Keratinocyte (primary cell): ENCODE measurements around the gene TTYH2. TPM values are rescaled to one million over a fixed set of nuclear protein-coding genes. Genes with fewer than 3 reads are reported as not detected.

Source experiments
- DNase-seq: peaks from one replicate; pipeline ENCODE4 v3.0.0-alpha.2; 2011; ENCODE audit warnings: low read depth, missing footprints, low spot score
- FAIRE-seq: peaks from 2 replicates; lab custom pipeline; 2011; peaks lifted over from hg19 to GRCh38; lab: Jason Lieb, UNC
- H2AFZ ChIP-seq: 2 replicates; pipeline ENCODE4 v1.6.0; 2012; ENCODE audit warnings: low read length, control low read depth, inconsistent platforms; ENCODE audit not compliant: control insufficient read depth
- H3K27ac ChIP-seq: 2 replicates; pipeline ENCODE4 v1.5.1; 2011; ENCODE audit warnings: low read length; ENCODE audit not compliant: control insufficient read depth, insufficient read depth
- H3K27me3 ChIP-seq: 3 replicates; pipeline ENCODE4 v1.6.0; 2011; ENCODE audit warnings: low read length; ENCODE audit not compliant: control insufficient read depth, insufficient read depth; ENCODE audit errors: extremely low read depth
- H3K36me3 ChIP-seq, 2 experiments: 2 replicates in 1 of 2; 3 replicates in 1 of 2; pipeline ENCODE4 v1.5.1; 2011; ENCODE audit warnings: low read length in 2 of 2, mild to moderate bottlenecking in 1 of 2; ENCODE audit not compliant: control insufficient read depth in 2 of 2, insufficient read depth in 2 of 2; ENCODE audit errors: extremely low read depth in 1 of 2
- H3K4me1 ChIP-seq: 3 replicates; pipeline ENCODE4 v1.5.1; 2011; ENCODE audit warnings: low read length; ENCODE audit not compliant: control insufficient read depth, insufficient read depth; ENCODE audit errors: extremely low read depth
- H3K4me2 ChIP-seq: 3 replicates; pipeline ENCODE4 v1.6.0; 2011; ENCODE audit warnings: low read depth, low read length; ENCODE audit not compliant: control insufficient read depth, insufficient read depth; ENCODE audit errors: extremely low read depth
- H3K4me3 ChIP-seq, 3 experiments: fragments of 200-600 bp in 1 of 3; sonication (generic) in 1 of 3; 2 replicates in 2 of 3; 3 replicates in 1 of 3; pipeline ENCODE4 v1.5.1; 2011 to 2016; ENCODE audit warnings: low read length in 3 of 3, mild to moderate bottlenecking in 3 of 3, control low read depth in 2 of 3, inconsistent platforms in 1 of 3, low read depth in 1 of 3, mixed read lengths in 1 of 3, mixed run types in 1 of 3, moderate library complexity in 1 of 3; ENCODE audit not compliant: control insufficient read depth in 2 of 3, insufficient read depth in 2 of 3; ENCODE audit errors: extremely low read depth in 1 of 3
- H3K79me2 ChIP-seq: 2 replicates; pipeline ENCODE4 v1.6.0; 2012; ENCODE audit warnings: low read length; ENCODE audit not compliant: control insufficient read depth, insufficient read depth
- H3K9ac ChIP-seq: 3 replicates; pipeline ENCODE4 v1.6.0; 2011; ENCODE audit warnings: low read length; ENCODE audit not compliant: control insufficient read depth, insufficient read depth; ENCODE audit errors: extremely low read depth
- H3K9me1 ChIP-seq: 3 replicates; pipeline ENCODE4 v1.6.0; 2011; ENCODE audit warnings: low read length; ENCODE audit not compliant: control insufficient read depth, insufficient read depth; ENCODE audit errors: extremely low read depth
- H3K9me3 ChIP-seq: 2 replicates; pipeline ENCODE4 v1.5.1; 2012; ENCODE audit warnings: low read depth, low read length; ENCODE audit not compliant: control insufficient read depth
- H4K20me1 ChIP-seq: 3 replicates; pipeline ENCODE4 v1.6.0; 2011; ENCODE audit warnings: low read length; ENCODE audit not compliant: control insufficient read depth, insufficient read depth; ENCODE audit errors: extremely low read depth
- EZH2 ChIP-seq: IDR thresholded peaks from one replicate; pipeline ENCODE4 v1.6.1; 2012; ENCODE audit warnings: inconsistent platforms, mild to moderate bottlenecking, low read length, moderate library complexity
- dilution Hi-C: fragments of 300-500 bp; cut with MboI; formaldehyde crosslinking; loops from one replicate; pipeline ENCODE4 v1.7.0; 2020; ENCODE audit warnings: low sequenced_read_pairs; ENCODE audit not compliant: extremely low pct_ligation_motif_present
- polyA plus RNA-seq, 5 experiments: library from polyadenylated mRNA; depleted of rRNA in 3 of 5; stranded (reverse) in 3 of 5; stranded (forward) in 1 of 5; unstranded in 1 of 5; fragments of >200 nt; gene quantifications; 1 replicate in 1 of 5; 2 replicates in 3 of 5; 3 replicates in 1 of 5; pipeline versions ENCODE4 v1.2.1 to v1.2.3, GENCODE V29; 2011 to 2012; ENCODE audit warnings: missing spikeins in 2 of 5, low read depth in 1 of 5, low replicate concordance in 1 of 5
- TF ChIP-seq, protein P1 (sequence below), 3 experiments: IDR thresholded peaks in 1 of 3; conservative IDR thresholded peaks in 1 of 3; optimal IDR thresholded peaks in 1 of 3; 2 replicates in 2 of 3; 3 replicates in 1 of 3; pipeline versions ENCODE3 to v1.5.1; 2011; ENCODE audit warnings: low read length in 3 of 3, mild to moderate bottlenecking in 3 of 3, moderate library complexity in 2 of 3, control low read depth in 1 of 3, inconsistent platforms in 1 of 3; ENCODE audit not compliant: insufficient read depth in 2 of 3; ENCODE audit errors: extremely low read depth in 1 of 3

TTYH2 gene
- polyA plus RNA-seq, 1 donor (not counting 4 experiments of a cell fraction or from before 2014, with no cell fraction given) = 3.7 TPM

DNA sequence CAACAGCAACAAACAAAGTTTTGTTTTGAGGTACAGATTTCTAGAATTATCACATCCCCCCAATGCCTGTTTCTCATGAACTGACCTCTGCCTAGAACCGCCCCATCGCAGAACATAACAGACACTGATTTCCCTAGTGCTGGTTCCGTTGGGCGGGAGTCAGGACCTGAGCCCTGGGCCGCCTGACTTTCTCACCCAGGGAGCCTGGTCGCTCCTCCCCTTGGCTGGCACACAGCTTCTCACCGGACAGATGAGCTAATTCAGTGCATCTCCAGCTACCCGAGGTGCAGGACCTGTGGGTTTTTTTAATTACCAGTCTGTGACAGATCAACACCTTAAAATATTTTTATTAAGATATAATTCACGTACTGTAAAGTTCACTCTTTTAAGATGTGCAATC lies 30.0 kb upstream of the TTYH2 start:
- Histone ChIP-seq H3K27ac (no peak overlapping the region), H3K36me3 (no peaks in the 10 kb centered on the region), H3K4me3 (no peak overlapping the region), H3K9ac (no peak overlapping the region), H3K9me3 (no peaks in the 10 kb centered on the region), H2AFZ (no peak overlapping the region), H3K79me2 (no peaks in the 10 kb centered on the region), H3K4me1 (no peaks in the 10 kb centered on the region), H3K27me3 (peaks cover 4% of the 10 kb centered on the region), H3K4me2 (no peak overlapping the region), H4K20me1 (no peaks in the 10 kb centered on the region), H3K9me1 (no peaks in the 10 kb centered on the region)
- DNase-seq (no peak), FAIRE-seq (no peak)
- no peak for TF ChIP-seq EZH2
- TF ChIP-seq, protein P1, sequence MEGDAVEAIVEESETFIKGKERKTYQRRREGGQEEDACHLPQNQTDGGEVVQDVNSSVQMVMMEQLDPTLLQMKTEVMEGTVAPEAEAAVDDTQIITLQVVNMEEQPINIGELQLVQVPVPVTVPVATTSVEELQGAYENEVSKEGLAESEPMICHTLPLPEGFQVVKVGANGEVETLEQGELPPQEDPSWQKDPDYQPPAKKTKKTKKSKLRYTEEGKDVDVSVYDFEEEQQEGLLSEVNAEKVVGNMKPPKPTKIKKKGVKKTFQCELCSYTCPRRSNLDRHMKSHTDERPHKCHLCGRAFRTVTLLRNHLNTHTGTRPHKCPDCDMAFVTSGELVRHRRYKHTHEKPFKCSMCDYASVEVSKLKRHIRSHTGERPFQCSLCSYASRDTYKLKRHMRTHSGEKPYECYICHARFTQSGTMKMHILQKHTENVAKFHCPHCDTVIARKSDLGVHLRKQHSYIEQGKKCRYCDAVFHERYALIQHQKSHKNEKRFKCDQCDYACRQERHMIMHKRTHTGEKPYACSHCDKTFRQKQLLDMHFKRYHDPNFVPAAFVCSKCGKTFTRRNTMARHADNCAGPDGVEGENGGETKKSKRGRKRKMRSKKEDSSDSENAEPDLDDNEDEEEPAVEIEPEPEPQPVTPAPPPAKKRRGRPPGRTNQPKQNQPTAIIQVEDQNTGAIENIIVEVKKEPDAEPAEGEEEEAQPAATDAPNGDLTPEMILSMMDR (optimal IDR thresholded peaks at IDR 0.05 in 1 of 3, IDR thresholded peaks at IDR 0.05 in 1 of 3, conservative IDR thresholded peaks at IDR 0.05 in 1 of 3; ENCODE audit: extremely low read depth in 1 of 3, insufficient read depth in 2 of 3, low read length in 3 of 3) = no peak
- dilution Hi-C loops = no loop called here

DNA sequence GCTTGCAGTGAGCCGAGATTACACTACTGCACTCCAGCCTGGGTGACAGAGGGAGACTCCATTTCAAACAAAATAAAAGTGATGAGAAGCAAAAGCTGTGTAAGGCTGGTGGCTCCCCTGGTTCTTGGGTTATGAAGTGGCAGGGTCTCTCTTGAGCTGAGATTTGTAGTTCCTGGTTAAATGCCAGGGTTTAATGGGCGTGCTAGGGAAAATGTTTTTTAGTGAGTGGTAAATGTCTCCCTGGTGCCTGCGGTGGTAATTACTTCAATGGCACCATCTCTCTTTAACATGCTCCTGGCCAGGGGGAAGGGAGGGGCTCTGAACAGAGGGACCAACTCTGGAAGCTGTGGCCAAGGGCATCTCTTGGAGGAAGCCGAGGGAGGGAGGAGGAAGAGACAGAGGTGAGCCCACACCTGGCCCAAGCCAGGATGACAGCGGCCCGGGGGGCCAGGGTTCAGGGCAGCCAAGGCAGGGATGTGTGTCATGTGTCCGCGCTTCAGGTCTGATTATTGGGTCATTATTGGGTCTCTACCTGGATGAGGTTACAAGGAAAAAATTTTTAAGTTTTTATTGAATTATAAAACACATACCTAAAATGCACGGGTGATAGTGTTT lies 27.7 kb upstream of the TTYH2 start:
- Histone ChIP-seq H3K27ac (no peak overlapping the region), H3K27me3 (peaks cover 4% of the 10 kb centered on the region), H3K4me3 (no peak overlapping the region), H3K79me2 (no peaks in the 10 kb centered on the region), H3K4me2 (no peak overlapping the region), H3K4me1 (no peaks in the 10 kb centered on the region), H3K9me1 (no peaks in the 10 kb centered on the region), H3K9ac (no peak overlapping the region), H3K9me3 (no peaks in the 10 kb centered on the region), H4K20me1 (no peaks in the 10 kb centered on the region), H3K36me3 (no peaks in the 10 kb centered on the region), H2AFZ (no peak overlapping the region)
- dilution Hi-C loops = no loop called here
- no peak for FAIRE-seq
- no peak for DNase-seq
- TF ChIP-seq, protein P1 (optimal IDR thresholded peaks at IDR 0.05 in 1 of 3, IDR thresholded peaks at IDR 0.05 in 1 of 3, conservative IDR thresholded peaks at IDR 0.05 in 1 of 3; ENCODE audit: extremely low read depth in 1 of 3, insufficient read depth in 2 of 3, low read length in 3 of 3) = no peak
- no peak for TF ChIP-seq EZH2
